GM18505 (cell line): ENCODE data around the gene LRRTM4.

Experiments used
- ATAC-seq: cut with Tn5 transposase; IDR thresholded peaks from one replicate; pipeline ENCODE4 v1.9.1; 2021; ENCODE audit not compliant: unreplicated experiment
- POLR2A ChIP-seq: IDR thresholded peaks from 4 replicates; pipeline ENCODE4 v1.6.1; 2011; ENCODE audit warnings: borderline replicate concordance; ENCODE audit not compliant: insufficient read depth, insufficient read length; ENCODE audit errors: extremely low read depth

LRRTM4 gene

DNA sequence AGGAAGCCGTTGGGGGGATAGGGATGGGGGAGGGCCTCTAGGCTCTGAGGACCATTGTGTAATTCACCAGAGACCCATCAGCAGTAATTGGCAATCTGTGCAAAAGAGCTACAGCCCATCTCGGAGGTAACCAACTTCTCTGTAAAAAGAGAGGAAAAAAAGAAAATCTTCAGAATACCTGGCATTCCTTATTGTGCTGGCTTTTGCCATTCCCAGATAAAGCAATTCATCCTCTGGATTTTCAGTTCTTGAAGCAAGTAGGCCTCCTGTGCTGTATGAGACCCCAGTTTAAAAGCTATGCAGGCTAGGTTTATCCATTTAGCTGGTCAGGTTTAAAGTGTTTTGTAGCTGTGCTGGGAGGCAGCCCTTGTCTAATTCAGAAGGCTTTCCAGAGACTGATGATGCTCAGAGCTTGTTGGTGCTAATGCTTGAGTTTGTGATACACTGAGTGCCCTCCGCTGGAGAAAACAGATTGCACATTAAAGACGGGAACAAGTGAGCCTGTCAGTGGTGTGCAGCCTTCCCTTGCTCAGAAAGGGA lies at the start of gene LRRTM4:
TSS of gene LRRTM4 (minus strand) at position 446 of the 540 bp plus-strand sequence.
- ATAC-seq, result no peak
- TF ChIP-seq POLR2A, result no peak

DNA sequence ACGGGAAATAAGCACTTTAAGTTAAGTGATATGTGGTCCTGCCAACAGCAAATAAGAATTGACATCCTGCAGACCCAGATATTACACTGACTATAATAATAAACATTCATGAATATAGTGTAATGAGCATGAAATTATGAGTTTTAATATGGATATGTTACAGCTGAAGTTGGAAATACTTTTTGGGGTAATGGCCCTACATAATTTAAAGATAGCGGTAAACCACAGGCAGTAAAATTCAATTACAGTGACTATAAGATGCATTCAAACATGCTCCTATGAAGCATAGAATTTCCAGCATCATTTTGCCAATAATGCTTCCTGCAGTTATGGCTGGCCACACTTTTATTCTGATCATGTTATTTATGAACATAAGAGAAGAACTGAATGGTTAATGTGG lies 49.4 kb upstream of the LRRTM4 start:
- no peak for ATAC-seq
- no peak for TF ChIP-seq POLR2A

DNA sequence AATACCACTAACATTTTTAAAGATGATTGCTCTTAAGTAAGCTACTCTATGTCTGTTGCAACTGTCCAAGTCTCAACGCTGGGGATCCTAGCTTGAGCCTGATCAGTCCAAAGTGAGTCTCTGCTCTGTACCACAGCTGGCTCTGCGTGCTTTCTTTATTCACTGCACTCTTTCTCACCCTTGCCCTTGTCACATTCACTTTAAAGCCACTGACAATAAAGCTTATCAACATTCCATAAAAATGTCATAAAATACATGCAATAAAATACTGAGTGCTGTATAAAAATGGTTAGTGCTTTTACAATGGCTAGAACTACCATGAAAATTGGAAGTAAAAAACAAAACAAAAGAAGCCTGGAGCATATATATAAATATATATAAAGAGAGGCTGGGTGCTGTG lies 45.5 kb upstream of the LRRTM4 start:
- no peak for TF ChIP-seq POLR2A
- ATAC-seq, result no peak

DNA sequence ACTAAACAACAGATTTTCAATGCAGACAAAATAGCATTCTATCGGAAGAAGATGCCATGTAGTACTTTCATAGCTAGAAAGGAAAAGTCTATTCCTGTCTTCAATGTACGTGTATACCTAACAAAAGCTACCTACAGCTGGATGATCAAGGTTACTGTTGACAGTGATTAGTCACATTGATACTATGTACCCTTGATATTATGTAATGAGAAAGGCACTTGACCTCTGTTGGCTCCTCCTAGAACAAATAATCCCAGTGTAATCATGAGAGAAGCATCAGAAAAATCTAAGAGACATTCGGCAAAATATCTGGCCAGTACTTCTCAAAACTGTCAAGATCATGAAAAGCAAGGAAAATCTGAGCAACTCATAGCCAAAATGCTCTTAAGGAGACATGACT lies 44.4 kb upstream of the LRRTM4 start:
- ATAC-seq, result no peak
- no peak for TF ChIP-seq POLR2A

DNA sequence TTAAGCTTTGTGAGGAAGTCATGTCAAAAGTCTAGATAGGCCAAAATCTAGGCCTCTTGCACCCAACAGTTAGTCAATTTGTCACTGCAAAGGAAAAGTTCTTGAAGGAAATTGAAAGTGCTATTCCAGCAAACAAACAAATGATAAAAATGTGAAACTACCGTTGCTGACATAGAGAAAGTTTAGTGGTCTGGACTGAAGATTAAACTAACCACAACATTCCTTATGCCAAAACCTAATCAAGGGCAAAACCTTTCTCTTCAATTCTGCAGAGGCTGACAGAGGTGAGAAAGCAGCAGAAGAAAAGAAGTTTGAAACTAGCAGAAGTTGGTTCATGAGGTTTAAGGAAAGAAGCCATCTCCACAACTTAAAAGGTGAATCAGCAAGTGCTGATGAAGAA lies 44.0 kb upstream of the LRRTM4 start:
- ATAC-seq, result no peak
- no peak for TF ChIP-seq POLR2A

DNA sequence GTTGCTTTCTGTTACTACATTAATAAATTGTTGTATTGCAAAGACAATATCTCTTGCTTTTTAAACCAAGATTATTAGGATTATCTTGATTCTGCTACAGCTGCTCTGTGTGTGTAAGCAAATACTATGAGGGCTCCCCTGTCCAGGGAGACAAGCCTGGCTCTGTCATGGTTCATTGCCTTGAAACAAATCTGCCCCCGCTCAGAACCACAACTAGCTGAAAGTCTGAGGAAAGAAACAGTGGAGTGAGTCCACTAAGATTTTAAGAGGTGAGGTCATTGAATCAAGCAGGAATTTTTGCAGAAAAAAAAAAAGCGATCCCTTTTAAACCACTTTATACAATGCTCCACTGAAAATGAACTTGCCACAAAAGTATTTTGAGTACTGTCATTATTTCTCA lies 30.8 kb upstream of the LRRTM4 start:
- ATAC-seq, result no peak
- TF ChIP-seq POLR2A, result no peak

DNA sequence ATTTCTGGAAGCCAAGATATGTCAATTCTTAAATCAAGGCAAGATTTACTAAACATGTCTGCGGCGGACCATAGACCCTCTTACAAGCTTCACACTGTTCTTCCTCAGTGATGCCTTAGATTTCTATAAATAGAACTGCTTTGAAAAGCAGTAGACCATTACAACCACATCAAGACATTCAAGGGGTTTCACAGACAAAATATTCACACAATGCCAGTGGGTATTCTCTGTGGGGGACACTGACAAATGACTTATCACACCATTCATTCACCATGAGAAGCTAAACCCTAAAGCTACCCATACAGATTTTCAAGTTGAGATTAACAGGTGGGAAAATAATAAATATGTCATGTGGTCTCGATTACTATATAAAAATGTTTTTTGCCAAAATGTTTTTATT lies 15.9 kb upstream of the LRRTM4 start:
- ATAC-seq, result no peak
- no peak for TF ChIP-seq POLR2A

DNA sequence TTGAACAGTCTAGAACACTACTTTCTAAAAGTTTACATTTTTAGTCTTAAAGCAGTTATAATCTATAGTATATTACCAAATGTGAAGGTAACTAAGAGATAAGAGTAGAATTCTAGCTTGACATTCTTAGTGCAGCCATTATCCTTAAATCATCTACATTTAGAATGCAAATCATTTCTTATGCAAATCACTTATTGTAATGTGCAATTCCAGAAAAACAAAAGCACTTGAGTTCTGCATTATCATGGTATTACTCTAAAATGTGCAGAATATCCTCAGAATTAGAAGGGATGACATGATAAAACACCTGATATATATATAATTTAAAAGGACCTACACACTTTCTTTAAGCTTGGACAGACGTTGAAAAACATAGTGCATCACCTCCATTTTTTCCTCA lies 712 bp upstream of the LRRTM4 start:
- ATAC-seq, result no peak
- TF ChIP-seq POLR2A, result no peak

DNA sequence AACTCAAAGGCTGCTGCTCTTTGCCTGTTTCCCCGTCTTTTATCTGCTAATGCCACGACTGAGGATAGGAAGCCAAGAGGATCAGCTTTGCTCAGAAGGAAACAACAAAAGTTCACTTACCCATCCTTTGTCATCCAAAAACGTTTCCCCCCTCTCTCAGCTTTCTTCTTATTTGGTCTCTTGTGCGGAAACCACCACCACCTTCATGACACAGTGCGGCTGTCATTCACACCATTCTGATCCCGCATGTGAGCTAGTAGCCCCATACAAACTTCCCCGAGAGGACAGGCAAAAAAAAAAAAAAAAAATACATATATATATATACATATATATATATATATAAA lies 656 bp downstream of the LRRTM4 start:
- no peak for ATAC-seq
- no peak for TF ChIP-seq POLR2A

DNA sequence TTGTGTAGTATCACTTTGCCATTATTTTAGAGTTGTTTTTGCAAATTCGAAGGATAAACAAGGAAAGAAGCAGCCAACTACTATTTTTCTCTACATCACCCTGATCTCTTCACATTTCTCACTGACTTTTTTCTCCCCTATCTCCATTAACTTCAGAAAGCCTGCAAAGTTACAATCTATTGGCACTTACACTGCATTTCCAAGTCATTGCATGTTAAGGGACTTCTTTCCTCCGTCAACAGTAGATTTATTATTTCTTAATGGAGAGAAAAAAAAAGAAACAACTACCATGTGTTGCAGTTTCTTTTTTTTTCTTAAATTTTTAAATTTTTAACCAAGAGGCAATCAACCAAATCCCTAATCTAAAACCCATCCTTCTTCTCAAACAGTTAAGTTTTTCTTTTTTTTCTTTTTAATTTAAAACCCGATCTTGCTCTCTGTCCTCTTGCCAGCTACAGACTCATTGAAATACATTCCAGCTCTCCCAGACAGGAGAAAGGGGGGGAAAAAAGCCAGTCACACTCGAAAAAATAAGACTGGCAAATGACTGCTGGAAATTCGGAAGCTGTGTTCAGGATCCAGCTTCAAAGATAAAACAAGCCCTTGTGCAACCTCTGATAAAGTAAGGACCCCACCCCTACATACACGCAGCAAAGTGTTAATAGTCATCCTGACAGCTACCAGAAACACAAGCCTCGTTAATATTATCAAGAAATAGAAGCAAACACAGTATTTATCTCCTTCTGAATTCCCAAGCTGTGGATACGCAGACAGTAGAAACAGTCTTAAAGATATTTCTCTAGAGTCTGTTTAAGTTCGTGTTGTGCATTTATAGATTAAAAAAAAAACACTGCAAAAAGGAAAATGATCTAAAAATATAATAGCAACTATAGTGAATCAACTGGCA lies 1.3 kb downstream of the LRRTM4 start:
- no peak for TF ChIP-seq POLR2A
- ATAC-seq, result no peak

DNA sequence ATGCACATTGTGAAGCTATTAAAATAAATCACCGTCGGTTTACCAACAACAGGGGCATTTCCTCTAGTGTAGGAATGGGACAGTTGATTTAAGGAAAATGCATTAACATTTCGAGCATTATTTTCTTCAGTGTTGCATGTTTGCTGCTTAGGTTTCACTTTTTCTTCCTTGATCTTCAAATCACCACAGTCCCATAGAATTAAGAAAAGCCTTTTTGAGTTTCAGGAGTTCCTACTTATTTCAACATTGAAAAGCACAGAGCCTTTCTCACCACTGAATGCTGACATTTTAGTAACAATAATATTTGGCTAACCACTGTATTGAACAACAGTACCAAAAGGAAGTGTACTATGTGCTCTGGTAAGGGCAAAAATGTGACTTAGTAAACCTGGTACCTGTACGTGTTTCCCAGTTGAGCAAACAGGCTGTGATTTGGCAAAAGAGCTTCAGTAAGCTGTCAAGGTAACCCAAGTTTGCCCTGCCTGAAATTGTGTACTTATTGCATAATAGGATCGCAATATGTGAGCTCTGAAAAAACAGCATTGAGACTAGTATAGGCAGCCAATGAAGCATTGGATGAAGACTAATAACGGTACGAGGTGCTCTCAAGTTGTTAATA lies 2.2 kb downstream of the LRRTM4 start:
- no peak for ATAC-seq
- TF ChIP-seq POLR2A, result no peak

DNA sequence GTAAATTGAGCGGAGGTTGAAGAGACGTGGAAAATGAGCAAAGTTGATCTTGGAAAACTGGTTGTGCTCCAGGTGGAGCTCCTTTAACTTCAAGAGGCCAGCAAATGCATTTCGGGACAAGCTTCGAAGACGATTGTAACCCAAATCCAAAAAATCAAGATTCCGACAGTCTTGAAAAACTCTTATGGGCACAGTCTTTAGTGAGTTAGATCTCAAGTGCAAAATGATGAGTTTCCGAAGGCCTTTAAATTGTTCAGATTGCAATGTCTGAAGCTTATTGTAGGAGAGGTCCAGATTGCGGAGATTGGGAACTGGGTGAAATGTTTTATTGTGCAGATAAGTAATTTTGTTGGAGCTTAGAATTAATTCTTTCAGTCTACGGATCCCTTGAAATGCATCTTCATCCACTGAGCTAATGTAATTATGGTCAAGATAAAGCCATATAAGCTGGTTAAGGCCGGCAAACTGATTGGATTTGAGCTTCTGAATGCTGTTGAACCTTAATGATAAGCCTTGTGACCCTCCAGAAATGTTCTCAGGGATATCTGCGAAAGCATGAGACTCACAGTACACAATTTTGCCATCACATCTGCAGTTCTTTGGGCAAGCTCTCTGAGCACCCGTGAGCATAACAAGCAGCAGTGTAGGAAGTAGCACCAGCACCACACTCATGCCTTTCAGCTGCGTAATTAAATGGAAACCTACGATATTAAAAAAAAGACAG lies 2.9 kb downstream of the LRRTM4 start:
- TF ChIP-seq POLR2A, result no peak
- ATAC-seq, result no peak

DNA sequence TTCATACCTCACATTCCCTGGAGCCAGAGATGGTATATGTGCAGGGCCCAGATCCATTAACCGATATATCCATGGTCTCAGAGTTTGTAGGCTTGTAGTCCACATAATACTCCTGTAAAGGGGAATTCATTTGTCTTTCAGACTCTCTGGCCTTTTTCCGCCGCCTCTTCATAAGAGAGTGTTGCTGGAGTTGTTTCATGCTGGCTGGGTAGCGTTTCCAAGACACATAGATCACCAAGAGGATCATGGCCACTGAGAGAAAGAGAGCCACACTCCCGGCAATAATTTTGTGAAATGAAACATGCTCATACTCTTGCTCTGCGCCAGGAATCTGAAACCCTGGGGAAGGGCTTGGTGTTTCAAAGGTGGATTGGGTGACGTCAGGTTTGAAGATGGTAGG lies 3.9 kb downstream of the LRRTM4 start:
- no peak for TF ChIP-seq POLR2A

More for the DNA sequence above, 3.9 kb downstream of the LRRTM4 start:
- ATAC-seq, result no peak
